Esophagus (tissue), 2 donors: ENCODE measurements around the gene CMTM7. TPM values are rescaled to one million over a fixed set of nuclear protein-coding genes. Genes with fewer than 3 reads are reported as not detected.
A peak's percentile ranks its signal among the peaks of the same experiment; 100 is the strongest.
"Not testable (repeated sequence)": the region's sequence is repeated elsewhere in the genome, so short reads cannot be mapped to it uniquely, and the experiment has no call there.

Experiments used
- H3K27ac ChIP-seq, 2 donors: one replicate each; pipeline ENCODE4 v1.5.1; 2013; ENCODE audit warnings: low read depth in 2 of 2, mild to moderate bottlenecking in 2 of 2, inconsistent platforms in 1 of 2, low read length in 1 of 2, moderate library complexity in 1 of 2
- H3K27me3 ChIP-seq, 2 donors: one replicate each; pipeline ENCODE4 v1.6.1; 2013; ENCODE audit warnings: low read length in 2 of 2, control low read depth in 1 of 2, mild to moderate bottlenecking in 1 of 2; ENCODE audit not compliant: insufficient read depth in 2 of 2, control insufficient read depth in 1 of 2
- H3K36me3 ChIP-seq, 2 donors: one replicate each; pipeline ENCODE4 v1.6.1; 2013; ENCODE audit warnings: low read length in 1 of 2; ENCODE audit not compliant: control insufficient read depth in 2 of 2, insufficient read depth in 2 of 2
- H3K4me1 ChIP-seq, 2 donors: one replicate each; pipeline ENCODE4 v1.6.1; 2013; ENCODE audit warnings: low read length in 1 of 2; ENCODE audit not compliant: control insufficient read depth in 2 of 2, insufficient read depth in 2 of 2
- H3K4me3 ChIP-seq, 2 donors: one replicate each; pipeline ENCODE4 v1.5.1; 2013; ENCODE audit warnings: low read length in 2 of 2, mild to moderate bottlenecking in 2 of 2, low read depth in 1 of 2, moderate library complexity in 1 of 2
- H3K9me3 ChIP-seq, 2 donors: one replicate each; pipeline ENCODE4 v1.6.1; 2013; ENCODE audit warnings: mild to moderate bottlenecking in 2 of 2, low read depth in 1 of 2, low read length in 1 of 2, moderate library complexity in 1 of 2; ENCODE audit not compliant: control insufficient read depth in 2 of 2, insufficient read depth in 1 of 2
- WGBS, 2 donors: extraction: QIAGEN DNeasy Blood & Tissue Kit; methylation state at CpG; one replicate each; pipeline ENCODE4 v1.1.7; 2013; 5-methylcytosine and 5-hydroxymethylcytosine counted together
- polyA plus RNA-seq, 2 donors: library from polyadenylated mRNA; stranded (reverse); fragments of 200-250 nt; gene quantifications; one replicate each; pipeline ENCODE4 v1.2.3, GENCODE V29; 2013
- donor health status: healthy with polysubstance abuse.
- donor health status: Bipolar disorder and iron deficiency.

CMTM7 gene
- polyA plus RNA-seq, 2 donors, result 0.79 to 1.6 TPM

DNA sequence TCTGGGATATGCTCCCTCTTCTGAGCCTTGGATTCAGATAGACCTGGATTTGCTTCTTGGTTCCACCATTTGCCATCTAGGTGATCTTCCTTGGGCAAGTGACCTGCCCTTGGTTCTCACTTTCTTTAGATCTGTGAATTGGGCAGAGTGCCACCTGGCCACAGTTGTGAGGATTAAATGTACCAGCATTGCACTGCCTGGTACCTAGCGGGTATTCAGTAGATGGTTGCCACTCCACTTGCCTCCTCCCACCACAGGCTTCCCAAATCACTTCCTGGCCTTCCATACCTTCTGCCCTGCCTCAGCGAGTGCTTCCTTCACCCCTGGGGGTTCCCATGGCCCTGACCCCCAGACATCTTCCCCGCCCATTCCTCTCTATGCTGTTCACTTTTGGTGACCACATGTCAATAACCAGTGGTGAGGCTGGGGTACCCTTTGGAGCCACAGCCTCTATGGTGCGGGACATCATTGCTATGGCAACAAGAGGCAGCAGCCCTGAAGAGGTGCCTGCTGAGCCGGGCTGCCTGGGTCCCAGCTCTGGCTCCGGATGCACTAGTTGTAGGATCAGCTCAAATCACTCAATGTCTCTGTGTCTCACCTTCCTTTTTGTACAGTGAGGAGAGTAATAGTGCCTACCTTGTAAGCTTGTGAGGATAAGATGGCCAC, 40.5 kb downstream of the CMTM7 start:
- H3K27ac ChIP-seq, result no peak overlapping the region
- peaks cover 0 to 3% of the 10 kb centered on the region in 2 donors for H3K9me3 ChIP-seq
- 89 to 92% methylated on average over 6 of the region's 6 CpGs for WGBS, 2 donors
- H3K36me3 ChIP-seq, result no peaks in the 10 kb centered on the region
- no peak overlapping the region for H3K4me3 ChIP-seq
- H3K27me3 ChIP-seq, result no peaks in the 10 kb centered on the region
- H3K4me1 ChIP-seq, result peaks cover 0 to 3% of the 10 kb centered on the region in 2 donors

DNA sequence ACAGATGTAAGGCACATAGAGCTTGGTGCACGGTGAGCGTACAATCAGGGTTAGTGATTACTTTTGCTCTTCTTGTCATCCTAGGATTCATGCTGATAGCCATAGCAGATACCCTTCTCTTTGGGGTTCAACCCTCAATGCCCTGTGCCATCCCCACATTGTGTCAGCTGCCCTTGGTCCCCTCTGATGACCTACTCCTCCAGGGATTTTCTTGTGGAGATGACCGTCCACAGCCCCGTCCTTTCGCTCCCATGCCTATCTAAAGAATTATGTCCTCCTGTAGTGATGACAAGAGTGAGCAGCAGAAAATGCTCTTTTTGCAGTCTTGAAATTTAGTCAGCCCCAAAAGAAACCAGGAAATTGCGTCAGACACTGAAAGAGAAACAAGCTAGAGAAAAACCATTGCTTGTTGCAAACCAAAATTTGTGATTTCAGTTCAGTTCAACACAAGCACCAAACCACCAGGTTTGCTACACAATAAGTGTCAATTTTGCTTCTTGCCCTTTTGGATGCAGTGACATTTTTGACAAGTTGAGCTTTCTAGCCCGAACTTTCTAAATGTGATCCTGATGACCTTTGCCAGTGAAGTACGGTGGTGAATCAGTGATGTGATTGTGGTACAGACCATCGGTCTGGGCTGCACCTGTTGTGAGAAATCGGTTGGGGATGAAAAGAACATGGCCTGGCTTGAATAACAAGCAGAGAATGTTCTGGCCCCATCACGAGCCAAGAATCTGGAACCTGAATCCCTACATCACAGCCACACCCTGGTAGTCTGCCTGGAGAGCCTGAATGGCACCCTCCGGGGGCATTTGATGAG, 41.3 kb downstream of the CMTM7 start:
- no peaks in the 10 kb centered on the region for H3K27me3 ChIP-seq
- peak overlapping the region in 1 of 2 donors; percentile 67 for H3K27ac ChIP-seq
- H3K4me1 ChIP-seq, result peaks cover 0 to 1% of the 10 kb centered on the region in 2 donors
- WGBS, 2 donors, result 77 to 83% methylated on average over 12 of the region's 12 CpGs
- peaks cover 0 to 3% of the 10 kb centered on the region in 2 donors for H3K9me3 ChIP-seq
- no peaks in the 10 kb centered on the region for H3K36me3 ChIP-seq
- no peak overlapping the region for H3K4me3 ChIP-seq

- Histone ChIP-seq H3K27me3 (no peaks in the 10 kb centered on the region), H3K27ac (no peak overlapping the region), H3K36me3 (no peaks in the 10 kb centered on the region), H3K9me3 (peaks cover 0 to 3% of the 10 kb centered on the region in 2 donors), H3K4me1 (no peaks in the 10 kb centered on the region), H3K4me3 (no peak overlapping the region)
- 94 to 95% methylated on average over 4 of the region's 4 CpGs for WGBS, 2 donors
Measured at GRCh38 chr3:32434206-32434605, 42.6 kb downstream of the CMTM7 start.

- H3K9me3 ChIP-seq, result peaks cover 0 to 3% of the 10 kb centered on the region in 2 donors
- no peaks in the 10 kb centered on the region for H3K4me1 ChIP-seq
- WGBS, 2 donors, result 72 to 81% methylated on average over 4 of the region's 4 CpGs
- no peaks in the 10 kb centered on the region for H3K36me3 ChIP-seq
- H3K4me3 ChIP-seq, result no peak overlapping the region
- H3K27ac ChIP-seq, result no peak overlapping the region
- no peaks in the 10 kb centered on the region for H3K27me3 ChIP-seq
Measured at GRCh38 chr3:32435911-32436815, 44.5 kb downstream of the CMTM7 start.

DNA sequence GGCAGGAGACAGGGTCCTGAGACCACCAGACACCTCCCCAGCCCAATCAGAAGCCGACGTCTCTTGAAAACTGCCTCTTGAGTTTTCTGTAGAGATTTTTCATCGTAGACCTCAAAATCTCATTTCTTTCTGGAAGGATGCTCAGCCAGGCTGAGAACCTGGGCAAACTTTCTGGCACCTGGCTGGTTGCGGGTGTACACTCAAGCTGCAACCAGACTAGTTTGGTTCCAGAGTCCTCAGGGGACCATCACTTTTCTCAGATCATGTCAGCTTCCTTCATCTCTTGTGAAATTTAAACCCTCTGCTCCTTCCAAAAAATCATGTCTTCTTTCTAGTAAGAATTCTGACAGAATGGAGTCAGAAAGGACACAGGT, 45.1 kb downstream of the CMTM7 start:
- no peaks in the 10 kb centered on the region for H3K4me1 ChIP-seq
- H3K27ac ChIP-seq, result no peak overlapping the region
- no peaks in the 10 kb centered on the region for H3K27me3 ChIP-seq
- H3K36me3 ChIP-seq, result no peaks in the 10 kb centered on the region
- 88 to 91% methylated on average over 4 of the region's 4 CpGs for WGBS, 2 donors
- no peak overlapping the region for H3K4me3 ChIP-seq
- peaks cover 0 to 3% of the 10 kb centered on the region in 2 donors for H3K9me3 ChIP-seq

GRCh38 chr3:32437896-32438295, 46.2 kb downstream of the CMTM7 start:
- WGBS, 2 donors, result 90 to 91% methylated on average over 7 of the region's 7 CpGs
- H3K27ac ChIP-seq, result no peak overlapping the region

DNA sequence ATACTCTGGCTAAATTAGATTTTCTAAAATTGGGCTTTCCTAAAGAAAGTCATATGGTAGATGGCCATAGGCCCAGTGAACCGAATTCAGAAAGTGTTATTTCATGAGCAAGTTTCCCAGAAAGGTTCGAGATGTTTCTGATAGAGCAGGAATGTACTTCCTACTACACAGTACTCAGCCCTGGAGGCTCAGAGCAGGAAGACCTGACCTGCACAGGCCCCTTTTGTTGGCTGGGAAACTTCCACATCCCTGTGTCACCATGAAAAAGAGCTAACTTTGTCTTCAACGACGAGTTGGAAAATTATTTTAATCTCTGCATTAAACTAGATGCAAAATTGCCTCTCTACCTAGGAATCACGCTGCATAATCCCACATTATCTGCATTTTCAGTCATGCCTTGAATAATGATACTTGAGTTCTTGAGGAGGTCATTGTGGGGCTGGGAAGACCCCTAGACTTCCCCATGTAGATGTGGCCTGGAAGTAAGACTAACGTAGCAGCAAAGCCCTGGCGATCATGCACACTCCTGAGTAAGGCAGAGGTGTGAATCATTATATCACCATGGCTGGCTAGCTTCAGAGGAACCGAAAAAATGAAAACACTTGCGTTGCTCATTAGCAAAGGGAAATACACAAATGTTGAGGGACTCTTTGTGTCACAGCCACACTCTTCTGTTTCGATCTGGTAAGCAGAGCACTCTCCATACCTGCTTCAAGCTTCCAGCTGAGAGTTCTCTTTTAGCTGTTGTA, 47.1 kb downstream of the CMTM7 start:
- Histone ChIP-seq H3K36me3 (no peaks in the 10 kb centered on the region), H3K4me1 (no peaks in the 10 kb centered on the region), H3K27ac (no peak overlapping the region), H3K9me3 (no peaks in the 10 kb centered on the region), H3K4me3 (no peak overlapping the region), H3K27me3 (no peaks in the 10 kb centered on the region)
- WGBS, 2 donors, result 75 to 77% methylated on average over 10 of the region's 10 CpGs

More at GRCh38 chr3:32437896-32438295, 46.2 kb downstream of the CMTM7 start:
- no peaks in the 10 kb centered on the region for H3K27me3 ChIP-seq
- no peak overlapping the region for H3K4me3 ChIP-seq
- H3K4me1 ChIP-seq, result no peaks in the 10 kb centered on the region
- no peaks in the 10 kb centered on the region for H3K36me3 ChIP-seq
- no peaks in the 10 kb centered on the region for H3K9me3 ChIP-seq

DNA sequence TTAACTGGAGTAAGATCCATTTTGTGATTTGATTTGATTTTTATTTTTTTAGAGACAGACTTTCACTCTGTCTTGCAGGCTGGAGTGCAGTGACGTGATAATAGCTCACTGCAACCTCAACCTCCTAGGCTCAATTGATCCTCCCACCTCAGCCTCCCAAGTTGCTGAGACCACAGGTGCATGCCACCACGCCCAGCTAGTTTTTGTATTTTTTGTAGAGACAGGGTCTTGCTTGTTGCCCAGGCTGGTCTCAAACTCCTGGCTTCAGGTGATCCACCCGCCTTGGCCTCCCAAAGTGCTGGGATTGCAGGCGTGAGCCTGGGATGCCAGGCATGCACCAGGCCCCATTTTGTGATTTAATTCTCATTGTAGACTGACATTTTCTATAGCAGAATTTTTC, 47.8 kb downstream of the CMTM7 start:
- H3K4me3 ChIP-seq, H3K27ac ChIP-seq, H3K9me3 ChIP-seq, H3K4me1 ChIP-seq, H3K27me3 ChIP-seq, H3K36me3 ChIP-seq: not testable (repeated sequence)
- WGBS, 2 donors, result 90 to 93% methylated on average over 4 of the region's 4 CpGs
